VCaP (cell line): ENCODE results near the gene FHIT.
"Not testable (repeated sequence)": the region's sequence is repeated elsewhere in the genome, so short reads cannot be mapped to it uniquely, and the experiment has no call there.

Experiments used
- H3K27ac ChIP-seq: fragments of 450-650 bp; 2 replicates; pipeline ENCODE4 v1.5.1; 2017
- CTCF ChIP-seq: fragments of 450-650 bp; conservative IDR thresholded peaks from 2 replicates; pipeline ENCODE4 v1.5.1; 2017; ENCODE audit warnings: mild to moderate bottlenecking, moderate library complexity

FHIT gene

DNA sequence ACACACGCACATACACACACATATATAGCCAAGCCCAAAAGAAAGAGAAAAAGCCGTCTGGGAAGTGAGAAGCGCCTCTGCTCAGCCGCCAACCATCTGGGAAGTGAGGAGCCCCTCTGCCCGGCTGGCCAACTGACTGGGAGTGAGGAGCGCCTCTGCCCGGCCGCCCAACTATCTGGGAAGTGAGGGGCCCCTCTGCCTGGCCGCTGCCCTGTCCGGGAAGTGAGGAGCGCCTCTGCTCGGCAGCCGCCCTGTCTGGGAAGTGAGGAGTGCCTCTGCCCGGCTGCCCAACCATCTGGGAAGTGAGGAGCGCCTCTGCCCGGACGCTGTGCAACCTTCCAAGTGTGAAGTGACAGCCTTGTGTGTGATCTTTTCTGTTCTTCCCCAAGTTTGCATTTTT is 49.2 kb downstream of the FHIT start:
- H3K27ac ChIP-seq: no peak overlapping the region
- TF ChIP-seq CTCF: no peak

DNA sequence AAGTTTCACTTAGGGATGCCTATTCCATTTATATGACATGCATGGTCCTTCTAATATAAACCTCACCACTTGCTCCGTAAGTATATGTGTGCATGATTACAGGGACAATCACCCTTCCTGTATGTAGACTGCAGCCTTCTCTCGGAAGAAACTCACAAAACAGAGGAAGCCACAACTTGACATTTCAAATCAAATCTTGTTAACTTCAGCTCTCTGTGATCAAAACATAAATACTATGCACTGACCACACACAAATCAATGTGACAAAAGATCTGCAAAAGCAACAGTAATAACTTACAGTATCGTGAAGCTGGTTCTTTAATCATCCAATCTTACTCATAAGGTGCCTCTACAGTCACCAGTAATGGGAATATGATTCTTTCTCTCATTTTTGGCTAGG is 50.2 kb downstream of the FHIT start:
- TF ChIP-seq CTCF: no peak

DNA sequence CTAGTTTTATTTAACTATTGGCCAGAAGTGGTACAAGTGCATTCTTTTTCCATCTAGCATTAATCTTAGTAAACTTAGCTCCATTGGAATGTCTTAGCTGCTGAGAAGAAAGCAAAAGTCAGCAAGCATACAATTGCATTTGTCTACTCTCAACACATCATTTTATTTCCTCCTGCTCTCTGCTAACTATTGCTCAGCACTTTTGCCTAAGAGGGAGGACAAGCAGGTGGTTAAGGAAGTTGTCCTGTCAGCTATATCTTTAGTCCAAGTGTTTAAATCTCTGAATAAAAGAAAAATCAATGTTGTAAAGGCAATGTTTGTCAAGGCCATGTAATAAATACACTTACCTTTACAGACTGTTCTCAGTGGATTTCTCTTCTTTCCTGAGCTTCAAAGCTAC is 51.0 kb downstream of the FHIT start:
- H3K27ac ChIP-seq: peak overlapping the region; percentile 35
- no peak for TF ChIP-seq CTCF

More for the DNA sequence above, 50.2 kb downstream of the FHIT start:
- peak overlapping the region; percentile 35; the same call in 1 of the 2 replicates for H3K27ac ChIP-seq

DNA sequence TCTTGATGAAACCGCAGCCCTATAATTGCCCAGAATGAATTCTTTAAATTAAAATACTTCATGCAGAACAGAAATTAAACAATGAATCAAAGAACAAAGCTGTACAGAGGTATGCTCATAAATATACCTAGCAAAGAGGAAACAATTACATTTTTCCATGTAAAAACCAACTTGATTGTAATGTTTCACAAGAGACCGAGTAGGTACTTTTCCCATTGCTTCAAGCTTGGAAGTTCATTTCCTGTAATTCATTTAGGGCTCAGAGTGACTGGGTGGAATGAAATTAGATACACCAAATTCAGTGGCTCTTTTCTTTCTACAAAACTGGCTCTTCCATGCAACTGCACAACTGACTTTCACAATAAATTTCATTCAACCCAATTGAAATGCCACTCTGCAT is 51.4 kb downstream of the FHIT start:
- TF ChIP-seq CTCF: no peak
- H3K27ac ChIP-seq: peak overlapping the region; percentile 35

DNA sequence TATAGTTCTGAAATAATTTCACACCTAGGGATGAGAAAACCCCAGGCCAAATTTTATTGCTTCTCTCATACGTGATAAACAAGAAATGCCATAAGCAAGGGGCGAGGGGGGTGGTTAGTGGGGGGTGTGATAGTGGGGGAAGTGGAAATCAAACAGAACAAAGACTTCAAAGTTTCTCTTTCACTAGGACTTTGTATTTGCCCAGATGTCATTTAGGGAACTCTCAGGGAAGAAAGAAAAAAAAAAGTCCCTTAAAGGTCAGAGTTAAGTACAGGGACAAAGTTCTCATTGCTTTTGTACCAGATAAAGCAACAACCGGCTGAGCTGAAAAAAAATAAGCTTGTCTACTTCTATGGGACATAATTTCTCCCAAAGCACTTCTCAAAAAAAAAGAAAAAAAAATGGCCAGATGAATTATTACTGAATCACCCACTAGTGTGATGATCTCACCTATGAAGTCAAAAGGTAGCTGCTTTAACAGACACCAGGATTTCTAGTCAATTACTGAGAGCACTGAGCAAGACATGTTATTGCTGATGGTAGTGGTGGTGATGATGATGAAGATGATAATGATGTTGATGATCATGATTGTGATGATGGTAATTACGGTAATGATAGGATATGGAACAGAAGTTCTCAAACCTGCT is 56.2 kb downstream of the FHIT start:
- no peak overlapping the region for H3K27ac ChIP-seq
- TF ChIP-seq CTCF: no peak

- TF ChIP-seq CTCF: no peak
- no peak overlapping the region for H3K27ac ChIP-seq
Observed at GRCh38 chr3:61192222-61192621, 59.0 kb downstream of the FHIT start.

GRCh38 chr3:61190205-61190604 is 61.0 kb downstream of the FHIT start:
- H3K27ac ChIP-seq: not testable (repeated sequence)

- peak overlapping the region; percentile 4 for H3K27ac ChIP-seq
- no peak for TF ChIP-seq CTCF
Observed at GRCh38 chr3:61186030-61186429, 65.2 kb downstream of the FHIT start.
